GM19193 (cell line): Measurements from ENCODE around the gene FRZB.

ENCODE experiments used
- POLR2A ChIP-seq: IDR thresholded peaks from 4 replicates; pipeline ENCODE4 v1.6.1; 2011; ENCODE audit not compliant: insufficient read depth, insufficient read length; ENCODE audit errors: extremely low read depth

The FRZB gene

GRCh38 chr2:182895798-182896197, 29.4 kb upstream of the FRZB start:
- TF ChIP-seq POLR2A, result no peak

DNA sequence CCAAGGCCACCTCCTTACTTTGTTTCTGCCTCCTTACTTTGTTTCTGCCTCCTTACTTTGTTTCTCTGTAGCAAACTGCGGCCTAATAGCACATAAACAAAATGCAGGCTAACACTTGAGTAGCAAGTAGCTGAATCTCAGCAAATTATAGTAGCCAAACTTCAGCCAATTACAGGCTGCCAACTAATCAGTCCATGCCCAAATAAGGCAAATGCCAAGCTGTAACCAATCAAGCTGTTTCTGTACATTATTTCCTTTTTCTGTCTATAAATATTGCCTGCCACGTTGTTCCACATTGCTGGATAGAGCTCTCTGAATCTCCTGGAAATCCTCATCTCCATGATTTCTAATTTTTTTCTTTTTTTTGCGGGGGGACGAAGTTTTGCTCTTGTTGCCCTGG, 28.7 kb upstream of the FRZB start:
- no peak for TF ChIP-seq POLR2A

DNA sequence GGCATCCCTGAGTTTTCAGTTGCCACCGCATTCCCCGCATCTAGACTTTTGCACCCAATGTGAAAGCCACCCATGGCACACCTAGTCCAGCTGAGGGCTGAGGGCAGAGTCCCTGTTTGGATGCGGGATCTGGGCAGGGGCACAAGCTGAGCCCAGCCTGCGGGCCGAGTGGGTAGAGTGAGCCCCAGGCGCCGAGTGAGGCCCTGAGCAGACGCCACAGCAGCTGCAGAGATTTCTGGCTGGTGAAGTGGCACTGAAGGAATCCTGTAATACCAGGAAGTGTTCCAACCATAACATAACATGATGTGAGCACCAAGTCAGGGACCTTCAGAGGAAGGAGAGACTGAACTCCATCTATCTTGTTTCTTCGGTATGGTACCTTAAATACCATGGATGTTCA, 27.7 kb upstream of the FRZB start:
- no peak for TF ChIP-seq POLR2A

DNA sequence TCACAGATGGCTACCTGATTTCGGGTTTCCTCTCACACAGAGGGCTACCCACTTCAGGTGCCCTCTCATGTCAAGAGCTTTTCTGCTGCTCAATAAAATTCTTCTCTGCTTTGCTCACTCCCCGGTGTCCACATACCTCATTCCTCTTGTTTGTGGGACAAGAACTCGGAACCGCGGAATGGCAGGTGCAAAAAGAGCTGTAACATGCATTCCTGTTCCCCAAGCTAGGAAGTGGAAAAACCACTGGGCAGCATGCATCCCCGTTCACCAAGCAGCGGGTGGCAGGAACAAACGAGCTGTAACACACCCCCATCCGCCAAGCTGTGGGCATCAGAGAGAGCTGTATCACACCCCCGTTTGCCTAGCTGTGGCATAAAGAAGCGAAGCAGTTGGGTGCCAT, 27.2 kb upstream of the FRZB start:
- no peak for TF ChIP-seq POLR2A

GRCh38 chr2:182891611-182892010, 25.2 kb upstream of the FRZB start:
- TF ChIP-seq POLR2A, result no peak

DNA sequence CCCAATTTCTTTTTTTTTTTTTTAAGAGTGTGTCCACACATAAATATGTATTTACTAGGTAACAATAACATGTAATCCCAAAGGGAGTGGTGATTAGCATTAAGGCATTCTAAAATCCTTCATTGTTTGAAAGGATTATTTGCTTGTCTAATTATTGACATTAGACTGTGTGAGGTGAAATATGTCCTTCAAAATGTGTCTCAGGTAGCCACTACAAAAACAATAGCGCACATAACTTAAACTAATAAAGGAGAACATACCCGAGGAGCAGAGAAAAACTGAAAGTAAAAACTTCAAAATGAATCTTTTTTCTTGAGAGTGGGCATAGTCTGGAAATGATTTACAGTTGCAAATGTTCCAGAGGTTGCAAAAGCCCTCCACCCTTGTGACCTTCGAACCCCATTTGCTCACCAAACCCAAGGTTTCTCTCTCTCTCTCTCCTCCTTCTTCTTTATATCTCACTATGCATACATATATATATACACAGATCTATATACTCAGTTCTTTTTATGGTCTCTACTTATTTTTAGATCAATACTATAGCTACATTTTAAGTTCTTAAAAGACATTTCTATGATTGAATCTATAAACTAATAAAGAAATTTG, 24.4 kb upstream of the FRZB start:
- no peak for TF ChIP-seq POLR2A

- no peak for TF ChIP-seq POLR2A
These were observed 23.9 kb upstream of the FRZB start for GRCh38 chr2:182890305-182890704.

GRCh38 chr2:182887753-182888415, 21.4 kb upstream of the FRZB start:
- no peak for TF ChIP-seq POLR2A

DNA sequence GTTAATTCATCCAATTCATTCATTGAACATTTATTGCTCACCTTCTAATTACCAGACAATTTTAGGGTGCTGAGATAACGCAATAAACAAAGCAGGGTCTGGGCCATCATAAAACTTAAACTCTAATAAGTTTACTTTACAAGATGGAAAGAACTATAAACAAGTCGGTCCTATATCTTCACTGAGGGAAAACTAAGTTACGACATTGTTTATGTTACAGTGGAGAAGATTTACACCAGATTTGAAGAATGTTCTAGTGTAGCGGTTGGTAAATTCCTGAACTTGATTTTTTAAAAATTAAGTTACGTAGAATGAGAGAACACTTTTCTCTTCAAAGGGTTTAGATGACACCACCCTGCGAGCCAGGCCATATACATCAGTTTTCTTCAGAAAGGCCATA, 20.7 kb upstream of the FRZB start:
- no peak for TF ChIP-seq POLR2A

- no peak for TF ChIP-seq POLR2A
These were observed 19.3 kb upstream of the FRZB start for GRCh38 chr2:182885771-182886170.

- TF ChIP-seq POLR2A, result no peak
These were observed 17.0 kb upstream of the FRZB start for GRCh38 chr2:182883451-182883850.

DNA sequence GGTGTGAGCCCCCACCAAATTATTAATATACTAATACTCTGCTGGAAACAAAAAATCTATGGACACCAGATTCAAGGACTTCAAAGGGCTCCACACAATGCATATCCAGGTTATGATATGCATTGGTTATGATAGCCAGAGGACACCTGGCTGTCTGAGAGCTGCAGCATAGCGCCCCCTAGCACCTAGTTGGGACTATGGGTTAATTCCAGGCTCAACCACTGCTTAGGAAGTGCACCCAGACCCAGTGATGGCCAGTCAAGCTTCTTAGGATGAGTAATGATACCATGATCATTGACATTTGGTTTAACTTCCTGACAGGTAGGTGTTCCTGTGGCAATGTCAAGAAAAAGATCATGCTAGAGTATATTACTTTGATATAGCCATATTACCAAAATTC, 3.8 kb upstream of the FRZB start:
- TF ChIP-seq POLR2A, result no peak

DNA sequence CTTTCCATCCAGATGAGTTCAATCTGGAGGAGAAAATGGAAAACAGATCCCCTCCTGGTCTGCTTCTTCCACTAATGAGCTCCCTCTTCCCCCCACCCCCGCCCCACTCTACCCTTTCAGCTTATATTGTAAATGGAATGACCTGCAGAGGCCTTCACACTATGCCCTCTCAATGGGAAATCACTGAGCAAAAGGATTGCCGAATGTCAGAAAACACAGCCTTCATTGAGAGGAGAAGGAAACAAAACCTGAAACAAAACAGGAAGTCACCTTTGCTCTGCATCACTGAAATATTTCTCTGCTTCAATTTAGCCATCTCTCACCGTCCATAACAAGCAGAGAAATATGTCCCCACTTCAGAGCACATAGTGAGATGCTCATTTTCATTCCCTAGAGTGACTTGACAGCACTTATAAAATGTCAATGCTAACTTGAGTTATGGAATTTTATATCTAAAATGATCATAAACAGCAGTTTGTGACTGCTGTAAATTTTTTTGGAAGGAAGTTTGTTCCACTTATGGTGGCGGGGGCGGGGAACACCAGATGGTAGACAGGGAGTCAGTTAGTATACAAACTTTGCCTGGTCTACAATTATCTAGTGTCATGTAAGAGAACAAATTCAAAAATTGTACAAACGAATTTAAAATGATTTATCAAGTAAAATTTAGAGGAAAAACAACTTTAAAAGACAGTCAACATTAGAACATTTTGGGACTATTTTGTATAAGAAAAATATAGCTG, 1.8 kb upstream of the FRZB start:
- no peak for TF ChIP-seq POLR2A

DNA sequence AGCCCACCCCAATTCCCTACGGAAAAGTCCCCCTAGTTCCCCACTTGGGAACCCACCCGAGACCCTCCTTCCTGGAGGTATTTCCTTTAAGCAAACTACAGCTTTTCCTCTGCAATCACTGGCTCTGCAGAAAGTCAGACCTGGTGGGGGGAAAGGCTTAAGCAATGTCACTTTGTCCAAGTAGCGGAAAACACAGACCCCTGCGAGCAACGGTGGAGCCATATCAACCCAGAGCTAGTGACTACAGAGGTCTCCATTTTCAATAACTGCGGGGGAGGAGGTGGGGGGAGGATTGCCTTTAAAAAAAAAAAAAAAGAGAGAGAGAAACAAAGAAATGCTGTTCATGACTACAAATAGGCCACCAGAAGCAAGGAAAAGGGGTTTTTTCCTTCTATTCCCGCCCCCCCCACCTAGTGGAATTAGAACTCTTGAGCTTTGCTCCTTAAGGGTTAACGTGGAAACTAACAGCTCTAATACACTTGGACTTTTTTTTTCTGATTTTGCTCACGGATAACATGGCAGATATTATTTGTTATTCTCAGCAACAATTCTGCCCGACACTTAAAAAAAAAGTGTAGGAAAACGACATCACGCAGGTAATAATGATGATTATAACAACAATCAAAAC, 1.1 kb upstream of the FRZB start:
- TF ChIP-seq POLR2A, result no peak

DNA sequence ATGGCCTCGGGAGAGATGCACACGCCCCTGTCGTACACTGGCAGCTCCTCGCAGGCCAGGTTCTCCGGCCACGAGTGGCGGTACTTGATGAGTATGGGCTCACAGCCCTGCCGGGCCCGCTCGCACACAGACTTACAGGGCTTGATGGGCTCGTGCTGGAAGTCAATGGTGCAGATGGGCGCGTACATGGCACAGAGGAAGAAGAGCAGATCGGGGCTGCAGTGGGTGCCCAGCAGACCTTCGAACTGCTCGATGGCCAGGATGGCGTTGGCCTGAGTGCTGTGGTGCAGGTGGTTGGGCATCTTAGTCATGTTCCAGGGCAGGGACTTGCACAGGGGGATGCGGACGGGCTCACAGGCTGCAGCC, 359 bp downstream of the FRZB start:
- TF ChIP-seq POLR2A, result no peak
